RWPE2 (cell line): ENCODE results near the gene SMYD1.
A peak's percentile ranks its signal among the peaks of the same experiment; 100 is the strongest.

Experiments
- ATAC-seq: fragments of 200-7000 bp; cut with Tn5 transposase; 3 replicates; pipeline ENCODE4 v1.9.1; 2021; ENCODE audit warnings: low read depth
- DNase-seq: peaks from one replicate; pipeline ENCODE4 v3.0.0-alpha.2; 2020; ENCODE audit warnings: low spot score
- H3K27ac ChIP-seq: fragments of 450-650 bp; 2 replicates; pipeline ENCODE4 v1.5.1; 2017; ENCODE audit warnings: mild to moderate bottlenecking; ENCODE audit not compliant: poor library complexity, severe bottlenecking
- H3K27me3 ChIP-seq: fragments of 250-450 bp; sonication (Bioruptor Pico); 2 replicates; pipeline ENCODE4 v1.5.1; 2021; ENCODE audit warnings: mild to moderate bottlenecking, moderate library complexity; ENCODE audit not compliant: insufficient read depth, poor library complexity, severe bottlenecking
- H3K36me3 ChIP-seq: fragments of 250-450 bp; sonication (Bioruptor Pico); 2 replicates; pipeline ENCODE4 v1.5.1; 2020; ENCODE audit warnings: low read depth, mild to moderate bottlenecking, moderate library complexity
- H3K4me1 ChIP-seq: fragments of 250-450 bp; sonication (Bioruptor Pico); 2 replicates; pipeline ENCODE4 v1.5.1; 2021; ENCODE audit warnings: mild to moderate bottlenecking, moderate library complexity; ENCODE audit not compliant: insufficient read depth, poor library complexity, severe bottlenecking
- H3K4me3 ChIP-seq: fragments of 250-450 bp; sonication (Bioruptor Pico); 2 replicates; pipeline ENCODE4 v1.5.1; 2021; ENCODE audit warnings: mild to moderate bottlenecking, moderate library complexity; ENCODE audit not compliant: severe bottlenecking
- H3K9me3 ChIP-seq: fragments of 250-450 bp; sonication (Bioruptor Pico); 2 replicates; pipeline ENCODE4 v1.5.1; 2021; ENCODE audit warnings: mild to moderate bottlenecking, moderate library complexity; ENCODE audit not compliant: severe bottlenecking
- CTCF ChIP-seq: fragments of 450-650 bp; IDR thresholded peaks from one replicate; pipeline ENCODE4 v1.5.1; 2017; ENCODE audit warnings: mild to moderate bottlenecking, moderate library complexity; ENCODE audit not compliant: poor library complexity, severe bottlenecking

The SMYD1 gene

GRCh38 chr2:88049622-88050021, 18.0 kb upstream of the SMYD1 start:
- Histone ChIP-seq H3K36me3 (peaks cover 6% of the 10 kb centered on the region; the same call in 1 of the 2 replicates), H3K9me3 (no peaks in the 10 kb centered on the region), H3K27ac (no peak overlapping the region), H3K27me3 (no peaks in the 10 kb centered on the region), H3K4me1 (peaks cover 9% of the 10 kb centered on the region), H3K4me3 (no peak overlapping the region)
- no peak for TF ChIP-seq CTCF
- DNase-seq (no peak), ATAC-seq (no peak)

DNA sequence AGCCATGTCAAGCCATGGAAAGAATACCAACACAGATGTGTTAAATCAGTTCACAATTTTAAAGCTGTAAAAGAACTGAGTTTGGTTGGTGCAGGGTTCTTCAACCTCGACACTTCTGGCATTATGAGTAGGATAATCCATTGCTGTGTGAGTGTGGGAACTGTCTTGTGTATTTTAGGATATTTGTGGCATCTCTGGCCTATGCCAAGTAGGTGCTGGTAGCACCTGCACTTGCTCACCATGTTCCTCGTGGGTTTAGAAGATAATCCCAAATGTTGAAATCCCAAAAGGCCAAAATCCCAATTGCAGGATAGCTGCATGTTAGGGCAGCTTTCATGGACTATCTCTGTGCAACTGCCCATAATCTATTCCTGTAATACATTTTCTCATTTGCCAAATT, 15.8 kb upstream of the SMYD1 start:
- no peak for TF ChIP-seq CTCF
- Histone ChIP-seq H3K36me3 (peaks cover 6% of the 10 kb centered on the region; the same call in 1 of the 2 replicates), H3K4me3 (no peak overlapping the region), H3K27me3 (no peaks in the 10 kb centered on the region), H3K9me3 (no peaks in the 10 kb centered on the region), H3K4me1 (peaks cover 9% of the 10 kb centered on the region), H3K27ac (no peak overlapping the region)
- ATAC-seq (no peak), DNase-seq (no peak)

GRCh38 chr2:88053296-88053695, 14.3 kb upstream of the SMYD1 start:
- H3K9me3 ChIP-seq: no peaks in the 10 kb centered on the region
- no peaks in the 10 kb centered on the region for H3K27me3 ChIP-seq
- peaks cover 6% of the 10 kb centered on the region; the same call in 1 of the 2 replicates for H3K36me3 ChIP-seq
- H3K4me1 ChIP-seq: peaks cover 9% of the 10 kb centered on the region
- H3K4me3 ChIP-seq: no peak overlapping the region
- TF ChIP-seq CTCF: no peak
- no peak for ATAC-seq
- H3K27ac ChIP-seq: no peak overlapping the region
- no peak for DNase-seq

GRCh38 chr2:88053934-88054781, 13.5 kb upstream of the SMYD1 start:
- no peak for DNase-seq
- Histone ChIP-seq H3K27me3 (no peaks in the 10 kb centered on the region), H3K4me1 (peaks cover 9% of the 10 kb centered on the region), H3K9me3 (no peaks in the 10 kb centered on the region), H3K36me3 (peaks cover 6% of the 10 kb centered on the region; the same call in 1 of the 2 replicates), H3K27ac (peak overlapping the region; percentile 75), H3K4me3 (peak overlapping the region; percentile 83)
- ATAC-seq: no peak
- TF ChIP-seq CTCF: no peak
